SK-N-SH treated with all-trans-retinoic acid at 6 μM for 48 hours (cell line): ENCODE results near the gene HADHA.

Experiments used
- ATAC-seq: fragments of 200-7000 bp; cut with Tn5 transposase; 3 replicates; pipeline ENCODE4 v1.9.1; 2020; ENCODE audit warnings: mild to moderate bottlenecking, moderate library complexity
- ARNTL ChIP-seq: fragments of 450-650 bp; formaldehyde crosslinking; IDR thresholded peaks from 2 replicates; pipeline ENCODE4 v1.5.0; 2020; ENCODE audit warnings: low read depth, mild to moderate bottlenecking, moderate library complexity, borderline replicate concordance
- BACH2 ChIP-seq: fragments of 250-450 bp; sonication (Bioruptor Pico); IDR thresholded peaks from 2 replicates; pipeline ENCODE4 v1.9.0; 2021; ENCODE audit warnings: mild to moderate bottlenecking, borderline replicate concordance
- CREB5 ChIP-seq: fragments of 250-450 bp; sonication (Bioruptor Pico); IDR thresholded peaks from 2 replicates; pipeline ENCODE4 v1.5.1; 2020; ENCODE audit warnings: low read depth, mild to moderate bottlenecking, moderate library complexity
- CSDC2 ChIP-seq: fragments of 250-450 bp; sonication (Bioruptor Pico); IDR thresholded peaks from 2 replicates; pipeline ENCODE4 v1.5.0; 2020; ENCODE audit warnings: mild to moderate bottlenecking, moderate library complexity
- CSRNP3 ChIP-seq: fragments of 250-450 bp; sonication (Bioruptor Pico); IDR thresholded peaks from 2 replicates; pipeline ENCODE4 v1.5.1; 2021; ENCODE audit warnings: mild to moderate bottlenecking, moderate library complexity
- ESRRG ChIP-seq: fragments of 250-450 bp; sonication (Bioruptor Pico); IDR thresholded peaks from 2 replicates; pipeline ENCODE4 v1.6.1; 2021; ENCODE audit warnings: mild to moderate bottlenecking
- GLIS3 ChIP-seq: fragments of 250-450 bp; sonication (Bioruptor Pico); IDR thresholded peaks from 2 replicates; pipeline ENCODE4 v1.5.0; 2020; ENCODE audit warnings: mild to moderate bottlenecking, moderate library complexity
- ISL1 ChIP-seq: fragments of 250-450 bp; sonication (Bioruptor Pico); IDR thresholded peaks from 2 replicates; pipeline ENCODE4 v2.1.2; 2022; ENCODE audit warnings: mild to moderate bottlenecking, moderate library complexity
- OSR1 ChIP-seq: fragments of 250-450 bp; sonication (Bioruptor Pico); IDR thresholded peaks from 2 replicates; pipeline ENCODE4 v1.8.0; 2022; ENCODE audit warnings: moderate library complexity, mild to moderate bottlenecking, inconsistent platforms
- PATZ1 ChIP-seq: fragments of 250-450 bp; sonication (Bioruptor Pico); IDR thresholded peaks from 2 replicates; pipeline ENCODE4 v1.8.0; 2020; ENCODE audit warnings: mild to moderate bottlenecking, moderate library complexity, borderline replicate concordance
- POU6F1 ChIP-seq: fragments of 250-450 bp; sonication (Bioruptor Pico); IDR thresholded peaks from 2 replicates; pipeline ENCODE4 v1.8.0; 2021; ENCODE audit warnings: low read depth, mild to moderate bottlenecking, moderate library complexity, borderline replicate concordance
- PPARA ChIP-seq: fragments of 250-450 bp; sonication (Bioruptor Pico); IDR thresholded peaks from 2 replicates; pipeline ENCODE4 v1.5.0; 2020; ENCODE audit warnings: mild to moderate bottlenecking, borderline replicate concordance
- RARB ChIP-seq: fragments of 250-450 bp; sonication (Bioruptor Pico); IDR thresholded peaks from 2 replicates; pipeline ENCODE4 v1.8.0; 2021; ENCODE audit warnings: mild to moderate bottlenecking, moderate library complexity
- SNAI2 ChIP-seq: fragments of 250-450 bp; sonication (Bioruptor Pico); IDR thresholded peaks from 2 replicates; pipeline ENCODE4 v1.5.0; 2020; ENCODE audit warnings: mild to moderate bottlenecking, moderate library complexity
- TOX ChIP-seq: fragments of 250-450 bp; sonication (Bioruptor Pico); IDR thresholded peaks from 2 replicates; pipeline ENCODE4 v1.8.0; 2021; ENCODE audit warnings: mild to moderate bottlenecking, moderate library complexity, borderline replicate concordance
- TSHZ2 ChIP-seq: fragments of 250-450 bp; sonication (Bioruptor Pico); IDR thresholded peaks from 2 replicates; pipeline ENCODE4 v1.5.0; 2020; ENCODE audit warnings: mild to moderate bottlenecking, moderate library complexity
- ZC3H10 ChIP-seq: fragments of 250-450 bp; sonication (Bioruptor Pico); IDR thresholded peaks from 2 replicates; pipeline ENCODE4 v1.5.1; 2021; ENCODE audit warnings: mild to moderate bottlenecking, moderate library complexity
- ZFP3 ChIP-seq: fragments of 250-450 bp; sonication (Bioruptor Pico); IDR thresholded peaks from 2 replicates; pipeline ENCODE4 v1.5.0; 2020; ENCODE audit warnings: mild to moderate bottlenecking, moderate library complexity
- ZFP30 ChIP-seq: fragments of 450-650 bp; formaldehyde crosslinking; IDR thresholded peaks from 2 replicates; pipeline ENCODE4 v1.5.0; 2022; ENCODE audit warnings: mild to moderate bottlenecking, moderate library complexity
- ZNF565 ChIP-seq: fragments of 450-650 bp; formaldehyde crosslinking; conservative IDR thresholded peaks from 2 replicates; pipeline ENCODE4 v1.5.0; 2020; ENCODE audit warnings: low read depth, mild to moderate bottlenecking, moderate library complexity
- ZNF70 ChIP-seq: fragments of 450-650 bp; formaldehyde crosslinking; IDR thresholded peaks from 2 replicates; pipeline ENCODE4 v1.5.0; 2020; ENCODE audit warnings: mild to moderate bottlenecking, moderate library complexity
- ZNF8 ChIP-seq: fragments of 450-650 bp; formaldehyde crosslinking; IDR thresholded peaks from 2 replicates; pipeline ENCODE4 v1.5.0; 2020; ENCODE audit warnings: mild to moderate bottlenecking, moderate library complexity

Gene HADHA

GRCh38 chr2:26161926-26162325 is 82.5 kb downstream of the HADHA start:
- no peak for TF ChIP-seq TOX (CRISPR knock-in tag)
- no peak for TF ChIP-seq ZC3H10 (CRISPR knock-in tag)
- TF ChIP-seq ZFP3 (CRISPR knock-in tag): no peak
- TF ChIP-seq GLIS3 (CRISPR knock-in tag): no peak
- TF ChIP-seq TSHZ2 (CRISPR knock-in tag): no peak
- no peak for TF ChIP-seq OSR1
- TF ChIP-seq ZNF565 (CRISPR knock-in tag): no peak
- no peak for TF ChIP-seq ISL1 (CRISPR knock-in tag)
- TF ChIP-seq ZNF70 (CRISPR knock-in tag): no peak
- TF ChIP-seq POU6F1 (CRISPR knock-in tag): no peak
- TF ChIP-seq CSDC2 (CRISPR knock-in tag): no peak
- TF ChIP-seq BACH2 (CRISPR knock-in tag): no peak
- no peak for TF ChIP-seq PATZ1
- no peak for TF ChIP-seq CSRNP3 (CRISPR knock-in tag)
- no peak for TF ChIP-seq CREB5 (CRISPR knock-in tag)
- no peak for TF ChIP-seq SNAI2 (CRISPR knock-in tag)
- no peak for TF ChIP-seq ESRRG (CRISPR knock-in tag)
- no peak for TF ChIP-seq PPARA (CRISPR knock-in tag)
- TF ChIP-seq ZNF8 (CRISPR knock-in tag): no peak
- ATAC-seq: no peak

GRCh38 chr2:26157580-26157979 is 86.9 kb downstream of the HADHA start:
- TF ChIP-seq BACH2 (CRISPR knock-in tag): no peak
- no peak for ATAC-seq

GRCh38 chr2:26150243-26150642 is 94.2 kb downstream of the HADHA start:
- ATAC-seq: no peak
- TF ChIP-seq ESRRG (CRISPR knock-in tag) (no peak), ISL1 (CRISPR knock-in tag) (no peak), SNAI2 (CRISPR knock-in tag) (no peak), ZFP30 (CRISPR knock-in tag) (no peak), PATZ1 (no peak), TSHZ2 (CRISPR knock-in tag) (no peak), ZNF8 (CRISPR knock-in tag) (no peak), BACH2 (CRISPR knock-in tag) (no peak), CSDC2 (CRISPR knock-in tag) (no peak), ZC3H10 (CRISPR knock-in tag) (no peak), RARB (CRISPR knock-in tag) (no peak), ZNF70 (CRISPR knock-in tag) (no peak), CSRNP3 (CRISPR knock-in tag) (no peak), ARNTL (no peak), PPARA (CRISPR knock-in tag) (no peak), GLIS3 (CRISPR knock-in tag) (no peak), ZNF565 (CRISPR knock-in tag) (no peak)
- TF ChIP-seq, all 23 proteins: peak for 0
